ENCODE measurements around the gene ENOX1. TPM values are rescaled to one million over a fixed set of nuclear protein-coding genes. Genes with fewer than 3 reads are reported as not detected.
"Not testable (repeated sequence)": the region's sequence is repeated elsewhere in the genome, so short reads cannot be mapped to it uniquely, and the experiment has no call there.

Gene ENOX1
- polyA plus RNA-seq, 4 donors = 8.8 to 13.1 (median 11.0) TPM

DNA sequence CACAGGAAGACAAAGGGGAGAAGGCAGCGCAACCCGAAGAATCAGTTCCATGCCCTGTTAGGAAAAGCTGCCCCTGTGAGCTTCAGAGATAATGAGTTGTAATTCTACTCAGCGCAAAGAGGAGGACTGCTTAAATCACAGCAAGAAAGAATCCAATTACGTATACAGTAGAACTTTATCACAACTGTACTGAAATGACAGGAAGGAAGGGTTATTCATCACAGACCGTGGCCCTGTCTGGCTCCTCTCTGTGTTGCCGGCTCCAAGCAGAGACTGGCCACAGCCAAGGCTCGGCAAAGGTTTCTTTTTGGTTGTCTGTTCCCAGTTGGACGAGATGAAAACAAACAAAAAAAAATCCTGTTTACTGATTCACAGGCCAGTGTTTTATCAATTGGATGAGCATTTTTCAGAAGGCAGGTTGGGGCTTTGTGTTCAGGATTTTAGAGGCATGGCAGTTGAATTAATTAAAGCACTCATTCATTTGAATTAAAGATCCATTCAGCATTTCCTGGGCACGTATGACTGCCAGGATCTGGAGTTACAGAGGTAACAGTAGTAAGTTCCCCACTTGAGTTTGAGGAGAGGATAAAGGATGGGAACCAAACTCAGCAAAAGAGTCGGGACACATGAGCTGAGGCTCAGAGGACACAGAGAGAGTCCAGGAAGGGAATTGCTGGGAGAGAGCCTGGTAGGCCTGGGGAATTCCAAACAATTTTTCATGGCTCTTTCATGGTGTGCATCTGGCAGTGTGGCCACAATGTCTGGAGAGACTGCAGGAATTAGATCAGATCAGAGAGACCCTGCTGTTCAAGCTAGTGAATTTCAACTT is 422.3 kb downstream of the ENOX1 start:
- no peak for DNase-seq (ENCODE audit: low read depth in 4 of 4, low spot score in 3 of 4)

DNA sequence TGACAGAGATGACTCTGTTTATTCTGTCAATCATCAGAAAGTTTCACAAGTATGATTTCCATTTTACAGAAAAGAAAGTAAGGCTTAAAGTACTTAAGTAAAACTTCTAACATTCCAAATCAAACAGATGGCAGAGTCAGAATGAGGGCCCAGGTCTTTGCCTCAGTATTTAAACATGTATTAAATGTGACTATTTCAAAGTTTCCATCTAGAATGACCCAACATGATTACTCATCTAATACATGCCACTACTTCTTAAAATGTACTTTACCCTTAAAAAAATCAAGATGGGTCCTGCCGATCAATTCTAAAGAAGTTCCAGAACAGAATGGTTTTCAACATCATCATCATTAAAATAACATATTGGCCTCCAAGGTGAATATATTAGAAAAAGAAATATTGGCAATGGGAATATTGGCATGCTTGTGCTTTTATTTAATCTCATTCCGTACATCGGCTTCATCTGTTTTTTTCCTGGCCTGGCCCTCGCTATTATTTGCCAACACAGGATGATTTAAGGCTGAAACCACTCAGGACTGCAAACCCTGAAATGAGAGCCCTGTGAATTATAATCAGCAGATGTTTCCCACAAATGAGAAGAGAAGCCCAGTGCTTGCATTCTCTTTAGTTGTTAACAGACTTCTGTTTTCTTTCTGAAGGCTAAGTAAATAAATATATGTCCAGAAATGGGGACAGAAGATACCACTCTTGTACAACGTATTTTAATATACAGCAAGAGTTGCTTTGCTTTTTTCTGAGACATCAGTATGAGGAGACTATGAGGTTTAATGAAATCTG is 423.4 kb downstream of the ENOX1 start:
- DNase-seq (ENCODE audit: low read depth in 4 of 4, low spot score in 3 of 4) = no peak

DNA sequence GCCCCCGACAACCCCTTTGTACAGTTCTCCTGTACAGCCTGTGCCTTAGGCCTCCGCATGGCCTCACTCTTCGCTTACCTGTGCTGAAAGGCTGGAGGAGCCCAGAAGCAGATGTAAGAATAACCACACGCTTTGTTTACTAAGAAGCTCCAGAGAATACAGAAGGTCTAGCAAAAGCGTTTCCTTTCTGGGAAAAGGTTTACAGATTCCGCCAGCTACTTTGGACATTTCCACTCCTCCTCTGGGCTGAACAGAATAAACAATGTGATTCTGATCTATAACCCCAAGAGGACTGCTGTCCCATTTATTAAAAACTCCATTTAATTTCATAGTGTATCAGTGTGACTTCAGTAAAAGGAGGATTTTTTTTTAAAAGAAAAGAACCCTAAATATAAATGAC is 424.2 kb downstream of the ENOX1 start:
- DNase-seq (ENCODE audit: low read depth in 4 of 4, low spot score in 3 of 4) = no peak

DNA sequence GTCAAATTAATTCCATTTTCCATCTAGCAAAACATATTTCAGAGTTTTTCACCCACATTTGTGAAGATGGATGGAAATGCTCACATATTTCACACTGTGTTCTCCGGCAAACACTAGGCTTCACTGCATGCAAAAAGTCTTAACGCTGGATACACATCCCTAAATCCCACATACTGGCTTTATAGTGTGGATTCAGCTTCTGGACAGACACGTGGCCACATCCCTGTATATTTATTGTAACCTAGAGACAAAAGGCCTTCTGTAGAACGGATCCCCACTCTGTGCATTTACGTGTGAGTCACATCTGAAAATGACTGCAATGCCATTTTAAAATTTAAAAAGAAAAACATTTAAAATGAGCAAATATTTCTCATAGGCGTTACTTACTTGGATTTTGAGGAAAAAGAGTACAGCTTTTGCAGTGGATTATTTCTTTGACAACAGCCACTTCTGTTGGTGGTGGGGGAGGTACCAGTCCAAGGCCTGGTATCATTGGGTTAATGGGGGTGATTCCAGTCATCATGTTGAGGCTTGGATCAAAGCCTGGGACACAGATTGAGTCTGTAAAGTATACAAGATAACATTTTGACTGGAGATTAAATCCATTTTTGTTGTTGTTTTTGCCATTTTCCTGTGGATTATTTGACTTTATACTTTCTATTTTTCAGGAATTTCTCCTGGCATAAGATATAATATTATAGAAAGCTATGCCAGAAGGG is 425.7 kb downstream of the ENOX1 start:
- DNase-seq (ENCODE audit: low read depth in 4 of 4, low spot score in 3 of 4) = no peak

DNA sequence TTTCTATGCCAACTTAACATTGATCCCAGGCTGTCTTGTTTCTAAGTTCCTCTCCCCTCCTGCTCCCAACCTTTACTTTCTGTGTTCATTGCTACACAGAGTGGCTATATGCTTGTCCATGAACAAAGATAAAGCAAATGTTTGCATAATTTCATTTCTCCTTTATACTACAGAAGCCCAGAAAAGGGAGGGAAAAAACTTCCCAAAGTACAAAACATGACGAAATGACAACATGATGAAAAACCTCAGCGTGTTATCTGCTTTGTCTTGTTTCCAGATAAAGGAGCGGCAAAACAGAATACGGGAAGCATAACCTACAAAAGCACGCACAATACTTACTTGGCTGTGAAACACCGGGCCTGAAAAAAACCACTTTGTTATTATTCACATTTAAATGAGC is 426.6 kb downstream of the ENOX1 start:
- DNase-seq (ENCODE audit: low read depth in 4 of 4, low spot score in 3 of 4) = no peak

DNA sequence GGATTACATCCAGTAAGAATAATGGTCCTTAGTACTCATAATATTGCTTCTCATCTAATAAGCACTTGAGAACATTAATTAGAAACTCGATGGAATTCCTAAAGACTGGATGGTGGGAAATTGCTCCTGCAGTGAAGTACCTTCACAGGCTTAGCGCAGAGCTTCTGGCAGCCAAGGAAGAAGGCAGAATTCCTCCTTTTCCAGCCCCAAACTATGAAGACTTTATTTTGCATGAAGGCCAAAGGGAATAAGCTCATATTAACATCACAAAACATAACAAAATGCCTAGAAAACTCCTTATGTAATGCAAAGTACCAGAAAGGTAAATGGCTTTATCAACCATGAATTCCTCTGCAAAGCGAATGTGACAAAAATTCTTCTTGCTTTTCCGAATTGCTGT is 427.2 kb downstream of the ENOX1 start:
- DNase-seq (ENCODE audit: low read depth in 4 of 4, low spot score in 3 of 4) = no peak

DNA sequence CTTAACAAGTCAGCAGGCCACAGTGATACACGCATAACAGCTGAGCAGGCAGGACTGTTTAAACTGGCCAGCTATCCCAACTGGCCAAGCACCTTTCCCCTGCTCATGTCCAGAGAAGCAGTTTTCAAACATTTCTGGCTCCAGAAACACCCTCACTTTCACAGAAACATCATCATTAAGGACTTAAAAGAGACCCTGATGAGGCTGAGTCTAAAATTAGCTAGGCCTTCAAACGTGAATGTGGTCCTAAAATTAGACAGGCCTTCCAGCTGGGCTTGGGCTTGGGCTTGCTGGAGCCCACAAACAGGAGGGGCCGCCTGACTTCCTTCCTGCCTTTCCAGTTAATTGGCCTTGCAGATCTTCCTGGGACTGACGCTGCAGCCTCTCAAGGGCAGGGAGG is 429.2 kb downstream of the ENOX1 start:
- no peak for DNase-seq (ENCODE audit: low read depth in 4 of 4, low spot score in 3 of 4)

DNA sequence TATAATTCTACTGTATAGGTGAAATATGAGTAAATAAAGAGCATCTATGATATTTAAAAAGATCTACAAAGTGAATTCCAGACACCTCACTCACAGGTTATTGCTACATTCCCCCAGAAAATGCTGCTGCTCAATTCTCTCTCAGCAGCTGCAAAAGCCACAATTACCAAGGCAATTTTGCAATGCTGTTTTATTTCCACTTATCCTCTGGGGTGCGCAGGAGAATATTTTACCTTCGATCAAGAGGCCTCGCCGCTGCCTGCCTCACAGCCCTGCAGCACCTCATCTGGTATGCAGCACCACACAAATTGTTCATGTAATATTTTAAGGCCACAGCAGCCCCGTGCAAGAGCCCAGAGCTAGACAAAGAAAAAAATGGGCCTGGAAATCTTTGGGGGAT is 430.2 kb downstream of the ENOX1 start:
- no peak for DNase-seq (ENCODE audit: low read depth in 4 of 4, low spot score in 3 of 4)

DNA sequence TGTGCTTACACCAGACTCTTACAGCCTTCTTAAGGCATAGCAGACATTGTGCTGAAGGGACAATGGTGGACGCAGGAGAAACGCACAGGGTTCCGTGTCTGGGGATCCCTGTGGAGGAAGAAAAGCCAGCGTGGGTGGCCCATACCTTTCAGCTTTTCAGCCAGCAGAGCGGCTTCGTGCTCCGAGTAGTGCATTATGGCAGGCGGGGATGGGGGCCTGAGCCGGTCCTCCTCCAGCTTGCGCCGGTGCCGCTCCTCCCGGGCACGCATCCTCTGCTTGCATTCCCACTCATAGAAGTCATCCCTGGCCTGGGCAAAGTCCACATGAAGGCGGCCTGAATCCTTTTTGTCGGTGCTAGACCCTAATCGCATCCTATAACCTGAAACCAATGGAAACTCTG is 431.0 kb downstream of the ENOX1 start:
- no peak for DNase-seq (ENCODE audit: low read depth in 4 of 4, low spot score in 3 of 4)

DNA sequence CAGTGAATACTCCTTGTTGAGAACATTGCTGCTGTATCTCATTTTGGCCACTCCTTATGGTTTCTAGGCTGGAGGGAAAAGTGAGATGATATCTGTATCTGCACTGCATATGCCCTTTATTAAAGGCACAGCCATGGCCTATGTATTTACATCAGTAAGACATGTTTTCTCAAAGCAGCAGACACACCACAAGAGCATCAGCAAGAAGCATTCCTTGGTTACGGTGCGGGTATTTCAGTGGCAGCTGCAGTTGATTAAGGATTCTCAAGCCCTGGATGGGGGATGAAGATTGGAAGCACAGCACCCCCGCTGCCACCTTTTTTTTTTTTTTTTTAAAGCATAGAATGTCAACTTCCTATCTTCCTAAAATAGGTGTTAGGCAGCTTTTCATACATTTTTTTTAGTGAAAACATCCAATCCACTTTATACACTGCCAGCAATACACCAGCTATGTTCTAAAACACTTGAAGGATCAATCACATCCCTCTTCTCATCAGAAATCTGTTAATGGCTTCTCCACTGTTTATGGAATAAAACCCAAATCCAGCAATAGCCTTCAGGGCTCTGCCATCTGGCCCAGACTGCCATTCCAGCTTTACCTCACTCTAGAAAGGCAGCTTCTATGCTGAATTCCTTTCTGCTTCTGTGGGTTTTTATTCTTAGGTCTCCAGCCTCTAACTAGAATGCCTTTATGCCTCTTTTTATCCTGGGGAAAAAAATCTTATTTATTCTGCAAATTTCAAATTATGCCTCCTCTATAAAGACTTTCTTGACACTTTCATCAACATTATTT is 432.4 kb downstream of the ENOX1 start:
- DNase-seq (ENCODE audit: low read depth in 4 of 4, low spot score in 3 of 4) = no peak

DNA sequence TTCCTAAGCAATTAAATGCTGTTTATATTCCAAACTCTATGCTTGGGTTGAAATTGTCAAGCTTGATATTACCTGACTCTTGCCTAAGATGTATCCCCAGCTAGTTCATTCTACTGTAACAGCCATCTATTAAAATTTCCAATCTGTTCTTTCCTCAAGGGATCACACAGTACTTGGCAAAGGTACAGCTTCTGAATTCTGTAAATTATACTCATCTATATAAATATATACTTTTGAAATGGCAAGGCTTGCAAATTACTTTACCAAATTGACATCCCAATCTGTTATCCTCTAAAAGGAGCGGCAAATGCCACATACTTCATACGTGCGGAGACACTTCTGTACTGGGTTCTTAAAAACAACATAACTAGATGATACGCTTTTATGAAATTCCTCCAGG is 433.1 kb downstream of the ENOX1 start:
- no peak for DNase-seq (ENCODE audit: low read depth in 4 of 4, low spot score in 3 of 4)

DNA sequence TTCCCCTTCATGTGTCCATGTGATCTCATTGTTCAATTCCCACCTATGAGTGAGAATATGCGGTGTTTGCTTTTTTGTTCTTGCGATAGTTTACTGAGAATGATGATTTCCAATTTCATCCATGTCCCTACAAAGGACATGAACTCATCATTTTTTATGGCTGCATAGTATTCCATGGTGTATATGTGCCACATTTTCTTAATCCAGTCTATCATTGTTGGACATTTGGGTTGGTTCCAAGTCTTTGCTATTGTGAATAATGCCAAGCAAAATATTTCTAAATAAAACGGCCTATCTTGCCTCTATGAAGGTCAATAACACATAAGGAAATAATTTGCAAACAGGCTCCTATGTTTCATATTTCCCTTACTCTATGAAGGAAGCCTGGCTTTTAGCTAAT is 435.2 kb downstream of the ENOX1 start:
- DNase-seq (ENCODE audit: low read depth in 4 of 4, low spot score in 3 of 4) = not testable (repeated sequence)

DNA sequence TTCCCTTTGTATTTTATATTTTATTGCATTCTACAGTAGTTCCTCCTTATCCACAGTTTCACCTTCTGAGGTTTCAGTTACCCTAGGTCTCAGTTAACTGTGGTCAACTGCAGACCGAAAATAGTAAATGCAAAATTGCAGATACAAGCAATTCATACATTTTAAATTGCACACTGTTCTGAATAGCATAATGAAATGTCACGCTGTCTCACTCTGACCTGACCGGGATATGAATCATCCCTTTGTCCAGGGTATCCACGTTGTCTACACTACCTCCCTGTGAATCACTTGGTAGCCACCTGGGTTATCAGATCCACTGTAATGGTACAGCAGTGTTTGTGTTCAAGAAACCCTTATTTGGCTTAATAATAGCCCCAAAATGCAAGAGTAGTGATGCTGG is 438.4 kb downstream of the ENOX1 start:
- DNase-seq (ENCODE audit: low read depth in 4 of 4, low spot score in 3 of 4) = no peak

DNA sequence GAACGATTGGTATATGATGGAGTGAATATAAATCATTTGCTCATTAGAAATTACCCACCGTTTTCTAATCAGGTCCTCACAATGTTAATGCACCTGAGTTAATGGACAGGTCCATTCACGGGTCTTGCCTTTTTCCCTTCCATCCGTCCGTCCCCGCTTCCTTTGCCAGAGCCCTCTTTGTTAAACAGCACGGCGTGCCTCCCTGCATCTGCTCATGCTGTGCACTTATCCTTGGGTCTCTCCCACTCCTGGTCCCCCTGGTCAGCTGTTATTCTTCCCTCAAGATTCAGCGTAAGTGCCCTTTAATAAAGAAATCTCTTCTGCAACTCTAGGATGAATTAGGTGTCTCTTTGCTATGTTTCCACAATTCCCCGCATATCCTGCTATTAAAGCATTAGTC is 438.9 kb downstream of the ENOX1 start:
- no peak for DNase-seq (ENCODE audit: low read depth in 4 of 4, low spot score in 3 of 4)

DNA sequence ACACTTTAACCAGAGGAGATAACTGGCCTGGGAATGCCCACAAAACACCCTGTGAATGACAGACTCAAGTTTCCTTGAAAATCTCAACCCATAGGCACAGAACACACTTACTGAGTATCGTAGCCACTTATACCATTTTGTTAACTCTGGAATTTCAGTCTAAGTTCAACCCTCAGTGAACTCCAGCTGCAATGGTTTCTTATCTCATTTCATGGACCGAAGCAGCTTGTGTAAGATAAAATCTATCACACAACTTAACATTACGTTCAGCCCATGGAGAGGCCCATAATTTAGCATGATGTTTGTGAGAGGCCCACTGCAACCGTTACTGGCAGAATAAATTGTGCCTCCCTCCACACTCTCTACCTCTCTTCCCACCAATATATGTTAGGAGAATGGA is 440.3 kb downstream of the ENOX1 start:
- no peak for DNase-seq (ENCODE audit: low read depth in 4 of 4, low spot score in 3 of 4)

DNA sequence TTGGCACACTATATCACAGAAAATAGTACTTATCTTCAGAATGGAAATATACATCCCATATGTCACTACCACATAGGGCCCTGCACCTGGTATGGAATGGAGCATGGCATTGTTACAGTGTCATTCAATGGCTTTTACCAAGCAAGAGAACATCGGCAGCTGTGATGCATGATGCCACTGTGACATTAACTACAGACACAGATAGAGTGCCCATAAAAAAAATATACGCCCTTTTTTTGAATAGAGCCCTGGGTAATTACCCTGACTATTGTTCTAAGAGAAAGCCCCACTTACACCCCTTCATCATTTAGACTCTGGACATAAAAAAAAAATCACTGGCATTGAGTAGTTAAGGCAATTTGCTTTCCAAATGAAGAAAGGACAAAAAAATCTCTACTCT is 443.1 kb downstream of the ENOX1 start:
- DNase-seq (ENCODE audit: low read depth in 4 of 4, low spot score in 3 of 4) = no peak

DNA sequence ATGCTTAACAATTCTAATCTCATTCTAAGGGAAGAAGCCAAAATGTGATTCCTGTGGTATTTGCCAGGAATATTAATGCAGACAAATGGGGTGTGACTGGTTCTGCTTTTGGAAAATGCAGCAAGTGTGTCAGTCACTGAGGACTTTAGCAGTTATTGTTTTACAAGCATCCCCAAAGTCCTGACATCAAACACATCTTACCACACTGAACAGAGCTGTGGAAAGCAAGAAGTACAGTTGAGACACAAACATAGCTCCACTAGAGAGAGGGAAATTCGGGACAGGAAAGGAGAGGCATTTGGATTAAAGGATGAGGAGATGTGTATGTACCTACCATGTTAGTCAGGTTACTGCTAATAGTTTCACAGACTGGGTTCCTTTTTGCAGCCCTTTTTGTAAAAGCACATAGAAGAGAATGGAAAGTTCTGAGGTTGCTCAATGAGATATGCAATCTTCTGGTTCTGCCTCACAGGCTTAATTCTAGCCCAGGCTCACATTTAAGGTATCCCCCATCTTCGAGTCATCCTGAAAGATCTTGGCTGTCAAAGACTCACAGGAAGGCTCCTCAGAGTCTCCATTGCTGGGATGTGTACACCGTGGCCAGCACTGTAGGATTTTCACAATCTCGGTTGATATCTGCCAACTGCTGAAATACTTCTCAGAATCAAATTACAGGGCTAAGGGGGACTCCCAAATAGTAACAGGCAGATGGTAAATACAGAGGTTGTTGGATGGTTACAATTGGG is 446.8 kb downstream of the ENOX1 start:
- DNase-seq (ENCODE audit: low read depth in 4 of 4, low spot score in 3 of 4) = no peak

DNA sequence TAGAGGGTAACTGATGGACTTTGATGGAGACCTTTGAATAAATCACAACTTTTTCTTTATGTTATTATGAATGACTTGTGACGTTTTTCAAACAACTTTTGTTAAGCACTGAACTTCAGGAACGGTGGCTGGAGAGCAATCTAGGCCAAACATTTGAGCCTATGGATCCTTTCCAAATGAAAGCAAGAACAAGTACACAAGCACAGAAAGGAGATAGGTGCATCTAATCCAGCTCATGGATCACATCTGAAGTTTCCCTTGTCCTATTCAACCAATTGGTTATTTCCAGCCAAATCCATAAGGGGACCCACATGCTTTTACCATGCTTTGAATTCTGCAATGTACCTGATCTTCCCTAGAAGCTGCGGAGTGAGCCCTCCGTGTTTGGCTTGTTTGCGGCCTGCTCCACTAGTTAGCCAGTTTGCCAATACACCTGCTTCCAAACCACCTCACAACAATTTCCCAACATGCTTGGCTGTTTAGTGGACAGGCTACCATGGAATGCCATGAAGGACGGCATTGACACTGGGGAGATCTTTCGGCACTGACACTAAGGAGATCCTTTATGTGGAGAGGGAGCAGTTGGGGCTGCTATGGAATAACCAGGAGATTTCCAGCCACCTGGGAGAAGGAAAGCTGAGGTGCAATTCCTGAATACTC is 447.5 kb downstream of the ENOX1 start:
- DNase-seq (ENCODE audit: low read depth in 4 of 4, low spot score in 3 of 4) = no peak

DNA sequence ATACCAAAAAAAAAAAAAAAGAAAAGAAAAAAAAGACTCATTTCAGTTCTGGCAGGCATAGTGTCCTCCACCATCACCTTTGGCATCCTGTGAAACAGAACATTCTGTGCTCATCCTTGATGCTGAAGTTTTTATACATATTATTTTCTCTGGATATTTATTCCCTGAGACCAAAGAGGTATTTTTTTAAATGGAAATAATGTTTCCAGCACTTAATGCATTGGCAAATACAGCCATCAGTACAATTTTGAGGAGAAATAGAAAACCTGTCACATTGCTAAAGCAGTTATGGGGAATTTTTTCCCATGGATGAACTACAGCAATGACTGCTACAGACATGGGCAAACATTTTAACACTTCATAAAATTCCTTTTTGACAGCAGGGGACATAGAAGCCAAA is 451.0 kb downstream of the ENOX1 start:
- DNase-seq (ENCODE audit: low read depth in 4 of 4, low spot score in 3 of 4) = no peak
